ENCODE data around the gene MRPL4.
"Not testable (repeated sequence)": the region's sequence is repeated elsewhere in the genome, so short reads cannot be mapped to it uniquely, and the experiment has no call there.

MRPL4 gene

DNA sequence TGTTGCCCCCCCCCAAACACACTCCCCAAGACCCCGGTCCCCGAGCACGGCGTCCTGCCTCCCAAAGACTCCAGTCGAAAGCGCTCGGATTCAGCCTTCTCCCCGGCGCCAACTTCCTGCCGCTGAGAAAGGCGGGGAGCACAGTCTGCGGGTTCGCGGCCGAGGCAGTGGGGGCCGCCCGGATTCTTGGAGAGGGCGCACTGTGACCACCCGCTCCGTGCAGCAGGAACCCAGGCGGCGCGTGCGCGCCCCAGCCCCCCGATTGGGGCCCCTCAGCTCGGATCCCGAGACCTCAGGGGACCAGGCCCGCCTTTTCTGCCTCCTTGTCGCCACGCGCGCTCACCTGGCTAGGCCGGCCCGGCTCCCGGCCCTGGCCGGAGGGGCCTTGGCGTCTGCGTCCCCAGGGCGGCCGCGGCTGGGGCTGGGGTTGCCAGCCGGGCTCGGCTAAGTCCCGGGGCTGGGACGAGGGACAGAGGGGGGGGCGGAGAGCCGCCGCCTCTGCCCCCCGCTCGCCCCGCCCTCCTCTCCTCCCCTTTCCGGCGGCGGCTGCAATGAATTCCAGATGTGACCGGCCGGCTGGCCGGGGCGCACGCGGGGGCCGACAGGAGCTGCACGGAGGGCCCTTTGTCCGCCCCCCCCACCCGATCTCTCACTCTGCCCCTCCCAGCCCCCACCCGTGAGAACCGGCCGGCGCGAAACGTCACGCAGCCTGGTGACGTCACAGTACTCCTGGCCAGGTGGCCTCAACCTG lies 21.0 kb upstream of the MRPL4 start, which contains the start of gene S1PR2:
Gene S1PR2, minus strand, starts transcription at position 471 of the 751 bp plus-strand sequence. CDS start 6,426 bp downstream, outside the sequence.
- peak; percentile 76 for DNase-seq

DNA sequence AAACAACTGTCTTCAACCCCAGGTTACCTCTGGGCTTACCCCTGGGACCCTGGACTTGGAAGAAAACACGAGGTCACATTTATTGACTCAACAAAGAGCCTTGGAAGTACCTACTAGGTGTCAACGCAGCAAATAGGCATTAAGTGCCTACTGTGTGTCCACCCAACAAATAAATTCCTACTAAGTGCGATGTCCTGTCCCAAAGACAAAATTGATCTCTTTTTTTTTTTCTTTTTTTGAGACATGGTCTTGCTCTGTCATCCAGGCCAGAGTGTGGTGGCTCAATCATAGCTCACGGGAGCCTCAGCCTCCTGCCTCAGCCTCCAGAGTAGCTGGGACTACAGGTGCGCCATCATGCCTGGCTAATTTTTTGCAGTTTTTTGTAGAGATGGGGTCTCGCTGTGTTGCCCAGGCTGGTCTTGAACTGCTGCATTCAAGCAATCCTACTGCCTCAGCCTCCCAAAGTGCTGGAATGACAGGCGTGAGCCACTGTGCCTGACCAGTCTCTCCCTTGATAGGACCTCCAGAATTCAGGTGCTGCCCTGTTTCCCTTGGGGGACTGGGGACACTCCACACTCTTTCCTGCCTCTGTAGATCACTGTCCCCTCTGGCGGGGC lies 20.3 kb upstream of the MRPL4 start:
- DNase-seq = no peak

DNA sequence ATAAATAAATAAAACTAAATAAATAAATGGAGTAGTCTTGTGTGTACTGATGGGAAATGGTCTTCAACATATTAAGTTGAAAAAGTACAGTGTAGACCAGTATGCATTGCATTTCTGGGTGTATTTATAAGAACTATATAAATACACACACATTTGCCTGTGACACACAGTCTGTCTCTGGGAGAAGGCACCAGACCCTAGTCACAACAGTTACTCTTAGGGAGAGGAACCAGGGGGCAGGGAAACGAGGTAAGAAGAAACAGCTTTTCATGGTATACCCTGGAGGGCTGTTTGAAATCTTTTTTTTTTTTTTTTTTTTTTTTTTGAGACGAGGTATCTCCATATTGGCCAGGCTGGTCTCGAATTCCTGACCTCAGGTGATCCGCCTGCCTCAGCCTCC lies 18.1 kb upstream of the MRPL4 start:
- no peak for DNase-seq

DNA sequence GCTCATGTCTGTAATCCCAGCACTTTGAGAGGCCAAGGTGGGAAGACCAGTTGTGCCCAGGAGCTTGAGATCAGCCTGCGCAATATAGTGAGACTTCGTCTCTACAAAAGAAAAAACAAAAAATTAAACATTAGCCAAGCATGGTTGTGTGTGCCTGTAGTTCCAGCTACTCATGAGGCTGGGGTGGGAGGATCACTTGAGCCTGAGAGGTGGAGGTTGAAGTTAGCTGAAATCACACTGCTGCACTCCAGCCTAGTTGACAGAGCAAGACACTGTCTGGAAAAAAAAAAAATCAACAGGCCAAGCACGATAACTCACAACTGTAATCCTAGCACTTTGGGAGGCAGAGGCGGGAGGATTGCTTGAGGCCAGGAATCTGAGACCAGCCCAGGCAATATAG lies 17.0 kb upstream of the MRPL4 start:
- no peak for DNase-seq

DNA sequence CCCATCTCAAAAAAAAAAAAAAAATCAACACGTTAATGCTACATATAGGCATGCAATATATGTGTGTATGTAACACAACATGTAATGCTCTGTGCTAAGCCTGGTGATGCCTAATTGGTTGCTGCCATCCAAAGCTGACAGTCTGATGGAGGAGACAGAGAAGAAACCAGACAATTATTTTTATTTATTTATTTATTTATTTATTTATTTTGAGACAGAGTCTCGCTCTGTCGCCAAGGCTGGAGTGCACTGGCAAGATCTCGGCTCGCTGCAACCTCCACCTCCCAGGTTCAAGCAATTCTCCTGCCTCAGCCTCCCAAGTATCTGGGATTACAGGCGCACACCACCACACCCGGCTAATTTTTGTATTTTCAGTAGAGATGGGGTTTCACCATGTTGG lies 16.6 kb upstream of the MRPL4 start:
- DNase-seq = not testable (repeated sequence)

DNA sequence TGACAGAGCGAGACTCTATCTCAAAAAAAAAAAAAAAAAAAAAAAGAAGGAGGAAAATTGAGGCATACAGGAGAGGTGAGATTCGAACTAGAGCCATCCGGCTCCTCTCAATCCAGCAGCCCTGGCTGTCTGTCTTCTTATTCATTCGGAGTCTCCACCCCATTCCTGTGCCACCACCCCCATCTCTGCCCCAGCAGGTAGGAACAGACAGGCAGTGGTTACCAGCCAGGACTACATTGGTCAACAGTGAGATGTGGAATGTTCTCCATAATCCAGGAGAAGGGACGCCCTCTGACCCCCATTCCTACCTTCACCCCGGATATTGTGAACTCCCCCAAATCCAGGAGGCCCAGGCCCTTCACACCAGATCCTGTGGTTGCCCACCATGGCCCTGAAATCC lies 14.3 kb upstream of the MRPL4 start:
- peak; percentile 36 for DNase-seq

DNA sequence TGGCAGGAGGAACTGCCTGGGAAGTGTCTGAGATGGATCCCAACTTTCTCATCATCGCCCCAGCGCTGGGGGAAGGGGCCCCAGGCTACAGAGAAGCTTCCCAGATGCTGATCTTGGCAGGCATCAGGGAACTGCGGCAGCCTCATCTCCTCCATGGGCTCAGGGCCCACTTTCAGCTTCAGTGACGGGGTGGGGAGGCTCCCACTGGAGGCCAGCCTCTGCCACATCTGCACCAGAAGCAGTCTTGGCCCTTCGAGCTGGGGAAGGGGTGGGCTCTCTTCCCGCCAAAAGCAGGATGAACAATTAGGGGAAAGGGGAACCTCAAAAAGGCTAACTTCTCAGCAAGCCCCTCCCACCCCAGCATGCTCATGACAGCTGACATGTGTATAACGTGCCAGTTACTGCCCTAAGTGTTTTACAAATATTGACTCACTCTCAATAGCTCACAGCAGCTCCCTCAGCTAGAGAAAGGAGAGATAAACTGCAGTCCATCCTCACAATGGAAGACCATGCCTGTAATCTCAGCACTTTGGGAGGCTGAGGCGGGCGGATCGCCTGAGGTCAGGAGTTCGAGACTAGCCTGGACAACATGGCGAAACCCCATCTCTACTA lies 13.7 kb upstream of the MRPL4 start:
- peak; percentile 90 for DNase-seq

DNA sequence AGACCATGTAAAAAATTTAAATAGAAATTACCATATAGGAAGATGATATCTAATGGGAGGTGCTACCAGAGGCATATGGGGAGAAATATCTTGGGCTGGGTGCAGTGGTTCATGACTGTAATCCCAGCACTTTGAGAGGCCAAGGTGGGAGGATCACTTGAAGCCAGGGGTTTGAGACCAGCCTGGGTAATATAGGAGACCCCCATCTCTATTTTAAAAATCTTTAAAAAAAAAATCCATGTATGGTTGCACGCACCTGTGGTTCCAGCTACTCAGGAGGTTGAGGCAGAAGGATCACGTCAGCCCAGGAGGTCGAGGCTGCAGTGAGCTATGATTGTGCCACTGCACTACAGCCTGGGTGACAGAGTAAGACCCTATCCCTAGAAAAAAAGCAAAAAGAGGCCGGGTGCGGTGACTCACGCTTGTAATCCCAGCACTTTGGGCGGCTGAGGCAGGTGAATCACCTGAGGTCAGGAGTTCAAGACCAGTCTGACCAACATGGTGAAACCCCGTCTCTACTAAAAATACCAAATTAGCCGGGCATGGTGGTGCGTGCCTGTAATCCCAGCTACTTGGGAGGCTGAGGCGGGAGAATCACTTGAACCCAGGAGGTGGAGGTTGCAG lies 10.1 kb upstream of the MRPL4 start:
- DNase-seq = not testable (repeated sequence)

DNA sequence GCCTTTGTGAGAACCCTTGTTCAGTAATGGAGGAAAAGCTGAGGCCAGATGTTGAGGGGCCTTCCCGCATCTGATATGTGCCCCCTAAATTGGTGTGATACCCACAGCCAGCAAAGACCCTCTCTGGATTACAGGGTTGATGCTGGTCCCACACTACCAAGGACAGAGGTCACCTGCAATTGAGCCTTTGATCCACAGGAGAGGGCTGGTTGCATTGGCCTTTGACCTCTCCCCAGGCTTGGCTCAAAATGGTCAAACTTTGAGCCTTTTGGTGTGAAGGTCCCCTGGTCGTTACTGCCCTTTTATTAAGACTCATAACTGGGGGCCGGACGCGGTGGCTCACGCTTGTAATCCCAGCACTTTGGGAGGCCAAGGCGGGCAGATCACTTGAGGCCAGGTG lies 8.4 kb upstream of the MRPL4 start:
- no peak for DNase-seq

DNA sequence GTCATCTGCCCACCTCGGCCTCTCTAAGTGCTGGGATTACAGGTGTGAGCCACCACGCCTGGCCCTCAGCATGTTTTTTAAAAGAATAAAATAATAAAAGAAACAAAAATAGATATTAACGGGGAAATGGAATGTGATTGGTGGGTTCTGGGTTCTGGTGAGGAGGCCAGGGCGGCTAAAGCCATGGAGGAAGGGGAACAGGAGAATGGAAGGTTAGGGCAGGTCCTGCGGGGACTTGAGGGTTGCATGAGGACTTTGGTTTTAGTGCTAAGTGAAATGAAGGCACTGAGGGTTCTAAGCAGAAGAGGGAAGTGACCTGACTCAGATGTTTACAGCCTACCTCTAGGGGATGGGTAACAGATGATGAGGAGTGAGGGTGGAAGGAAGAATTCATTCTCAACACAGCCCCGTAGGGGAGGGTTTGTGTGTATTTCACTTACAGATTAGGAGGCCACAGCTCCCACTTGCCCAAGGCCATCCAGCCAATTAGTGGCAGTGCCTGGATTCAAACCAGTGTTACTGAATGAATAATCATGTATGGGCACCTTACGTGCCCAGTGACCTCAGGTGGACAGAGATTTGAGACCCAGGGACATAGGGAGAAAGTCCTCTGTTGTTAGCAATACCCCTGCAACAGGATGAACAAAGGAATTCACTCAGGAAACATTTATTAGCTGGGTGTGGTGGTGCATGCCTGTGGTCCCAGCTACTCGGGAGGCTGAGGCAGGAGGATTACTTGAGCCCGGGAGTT lies 6.7 kb upstream of the MRPL4 start:
- DNase-seq = no peak

DNA sequence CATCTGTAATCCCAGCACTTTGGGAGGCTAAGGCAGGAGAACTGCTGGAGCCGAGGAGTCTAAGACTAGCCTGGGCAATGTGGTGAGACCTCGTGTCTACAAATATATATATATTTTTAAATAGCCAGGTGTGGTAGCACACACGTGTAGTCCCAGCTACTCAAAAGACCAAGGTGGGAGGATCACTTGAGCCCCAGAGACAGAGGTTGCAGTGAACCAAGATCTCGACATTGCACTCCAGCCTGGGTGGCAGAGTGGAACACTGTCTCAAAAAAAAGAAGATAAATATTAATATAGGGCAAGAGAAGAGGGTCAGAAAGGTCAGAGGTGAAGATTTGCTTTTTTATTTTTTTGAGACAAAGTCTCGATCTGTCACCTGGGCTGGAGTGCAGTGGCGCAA lies 5.5 kb upstream of the MRPL4 start:
- no peak for DNase-seq

DNA sequence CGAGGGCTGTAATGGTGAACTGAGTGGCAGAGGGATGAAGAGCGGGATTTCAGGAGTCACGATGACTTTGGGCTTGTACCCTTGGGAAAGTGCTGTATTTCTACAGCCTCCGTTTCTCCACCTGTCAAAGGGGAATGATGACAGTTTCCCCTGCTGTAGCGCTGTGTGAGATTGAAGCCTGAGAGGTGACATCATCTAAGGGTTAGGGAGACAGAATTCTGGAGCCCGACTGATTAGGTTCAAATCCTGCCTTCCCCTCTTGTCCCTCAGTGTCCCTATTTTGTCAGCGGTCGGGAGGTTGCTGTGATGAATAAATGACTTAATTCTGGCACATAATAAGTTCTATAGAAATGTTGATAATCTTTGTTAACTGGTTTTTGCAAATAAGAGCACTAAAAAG lies 693 bp downstream of the MRPL4 start:
- DNase-seq = no peak

DNA sequence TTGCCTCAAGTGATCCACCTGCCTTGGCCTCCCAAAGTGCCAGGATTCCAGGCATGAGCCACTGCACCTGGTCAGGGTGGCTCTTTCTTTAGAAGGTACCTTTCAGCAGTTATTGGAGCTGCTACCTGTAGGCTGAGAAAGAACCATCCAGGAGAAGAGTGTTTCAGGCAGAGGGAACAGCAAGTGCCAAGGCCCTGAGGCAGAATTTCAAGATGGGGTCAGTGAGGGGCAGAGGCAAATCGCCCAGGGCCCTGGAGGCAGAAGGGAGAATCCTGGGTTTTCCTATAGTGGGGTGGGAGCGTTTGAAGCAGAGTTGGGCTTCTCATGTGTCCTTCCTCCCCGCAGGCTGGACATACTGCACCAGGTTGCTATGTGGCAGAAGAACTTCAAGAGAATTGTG lies 2.2 kb downstream of the MRPL4 start:
- DNase-seq = no peak

DNA sequence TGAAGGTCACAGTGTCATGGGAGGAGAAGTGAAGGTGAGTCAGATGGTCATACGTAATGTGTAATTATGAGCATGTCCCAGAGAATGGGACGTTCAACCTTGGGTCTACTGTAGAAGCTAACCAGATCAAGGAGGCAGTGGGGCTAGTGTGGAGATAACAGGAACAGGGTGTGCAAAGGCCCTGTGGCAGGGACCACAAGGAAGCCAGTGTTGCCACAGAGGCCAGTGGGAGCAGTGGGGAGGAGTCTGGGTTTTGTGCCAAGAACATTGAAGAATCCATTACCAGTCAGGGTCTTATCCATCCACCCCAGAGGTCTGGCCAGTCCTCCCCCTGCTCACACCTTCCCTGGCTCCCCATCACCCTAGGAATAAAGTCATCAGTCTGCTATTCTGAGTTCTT lies 3.3 kb downstream of the MRPL4 start:
- DNase-seq = no peak

DNA sequence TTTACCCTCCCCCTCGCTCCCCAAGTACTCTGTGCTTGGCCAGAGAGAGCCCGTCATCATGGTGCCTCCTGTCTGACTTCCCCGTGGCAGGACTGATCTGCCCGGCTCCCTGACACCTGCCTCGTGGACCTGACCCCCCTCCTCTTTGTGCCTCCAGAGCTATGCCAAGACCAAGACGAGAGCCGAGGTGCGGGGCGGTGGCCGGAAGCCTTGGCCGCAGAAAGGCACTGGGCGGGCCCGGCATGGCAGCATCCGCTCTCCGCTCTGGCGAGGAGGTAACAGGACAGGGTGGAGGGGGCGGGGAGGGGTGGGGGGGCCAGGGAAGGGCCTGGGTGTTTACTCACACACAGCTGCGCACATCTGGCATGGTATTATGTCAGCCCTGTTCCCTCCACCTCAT lies 4.5 kb downstream of the MRPL4 start:
- no peak for DNase-seq

DNA sequence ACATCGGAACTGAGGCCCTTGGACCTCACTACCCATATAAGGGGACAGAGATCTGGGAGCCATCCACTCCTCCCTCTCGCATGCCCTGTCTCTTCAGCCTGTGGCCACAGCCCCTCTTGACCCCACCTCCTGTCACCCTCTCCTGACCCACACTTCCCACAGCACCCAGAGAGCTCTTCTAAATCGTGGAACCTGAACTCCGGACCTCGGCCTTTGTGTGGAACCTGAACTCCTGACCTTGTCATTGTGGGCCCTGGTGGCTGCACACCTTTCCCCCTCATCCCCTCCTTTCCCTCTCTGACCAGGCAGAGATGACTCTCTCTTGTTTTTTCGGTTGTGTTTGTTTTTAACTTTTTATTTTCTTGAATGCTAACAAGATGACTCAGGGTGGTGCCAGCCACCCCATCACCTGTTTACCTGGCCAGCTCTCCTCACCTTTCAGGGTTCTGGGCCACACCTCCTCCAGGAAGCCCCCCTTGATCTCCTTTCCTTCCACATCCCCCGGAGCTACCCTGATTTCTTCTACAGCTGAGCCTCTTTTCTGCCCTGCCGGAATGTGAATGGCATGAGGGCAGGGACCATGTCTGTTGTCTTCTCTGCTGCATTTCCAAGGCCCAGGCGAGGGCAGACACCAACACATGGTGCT lies 5.1 kb downstream of the MRPL4 start:
- DNase-seq = no peak

DNA sequence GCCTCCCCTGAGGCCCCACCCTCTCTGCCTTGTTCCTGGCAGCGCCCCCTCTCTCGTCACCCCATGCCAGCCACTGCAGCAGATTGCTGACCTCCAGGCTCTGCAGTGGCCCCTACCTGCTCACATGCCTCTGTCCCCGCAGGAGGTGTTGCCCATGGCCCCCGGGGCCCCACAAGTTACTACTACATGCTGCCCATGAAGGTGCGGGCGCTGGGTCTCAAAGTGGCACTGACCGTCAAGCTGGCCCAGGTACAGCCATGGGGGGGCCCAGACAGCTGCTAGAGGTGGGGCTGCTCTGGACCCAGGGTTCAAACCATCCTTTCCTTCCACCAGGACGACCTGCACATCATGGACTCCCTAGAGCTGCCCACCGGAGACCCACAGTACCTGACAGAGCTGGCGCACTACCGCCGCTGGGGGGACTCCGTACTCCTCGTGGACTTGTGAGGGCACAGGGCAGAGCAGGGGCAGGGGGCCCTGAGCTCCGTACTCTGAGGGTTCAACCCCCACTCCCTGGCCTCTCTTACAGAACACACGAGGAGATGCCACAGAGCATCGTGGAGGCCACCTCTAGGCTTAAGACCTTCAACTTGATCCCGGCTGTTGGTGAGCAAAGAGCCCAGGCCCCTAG lies 6.2 kb downstream of the MRPL4 start:
- no peak for DNase-seq

DNA sequence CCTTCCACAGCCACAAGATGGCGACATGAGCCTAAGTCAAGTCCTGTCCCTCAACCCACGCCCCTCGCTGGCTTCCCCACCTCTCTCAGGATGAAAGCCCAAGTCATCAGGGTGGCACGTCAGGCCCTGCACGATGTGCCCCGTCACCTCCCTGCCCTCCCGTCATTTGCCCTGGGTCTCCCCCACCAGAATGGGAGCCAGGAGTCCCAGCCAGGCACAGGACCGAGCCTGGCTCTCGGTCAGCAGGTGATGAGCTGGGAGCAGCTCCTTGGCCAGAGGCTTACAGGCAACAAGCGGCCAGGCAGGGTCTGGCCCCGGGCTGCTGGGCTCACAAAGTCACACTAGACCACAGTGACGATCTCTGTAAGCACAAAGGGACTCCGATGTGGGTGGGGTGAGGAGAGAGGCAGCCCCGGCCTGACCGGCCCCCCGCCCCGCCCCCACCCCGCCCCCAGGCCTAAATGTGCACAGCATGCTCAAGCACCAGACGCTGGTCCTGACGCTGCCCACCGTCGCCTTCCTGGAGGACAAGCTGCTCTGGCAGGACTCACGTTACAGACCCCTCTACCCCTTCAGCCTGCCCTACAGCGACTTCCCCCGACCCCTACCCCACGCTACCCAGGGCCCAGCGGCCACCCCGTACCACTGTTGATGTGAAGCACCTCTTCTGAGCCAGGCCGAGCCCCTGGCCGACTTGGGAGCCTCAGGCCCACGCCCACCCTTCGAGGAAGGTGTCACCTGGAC lies 7.3 kb downstream of the MRPL4 start:
- peak; percentile 78 for DNase-seq

DNA sequence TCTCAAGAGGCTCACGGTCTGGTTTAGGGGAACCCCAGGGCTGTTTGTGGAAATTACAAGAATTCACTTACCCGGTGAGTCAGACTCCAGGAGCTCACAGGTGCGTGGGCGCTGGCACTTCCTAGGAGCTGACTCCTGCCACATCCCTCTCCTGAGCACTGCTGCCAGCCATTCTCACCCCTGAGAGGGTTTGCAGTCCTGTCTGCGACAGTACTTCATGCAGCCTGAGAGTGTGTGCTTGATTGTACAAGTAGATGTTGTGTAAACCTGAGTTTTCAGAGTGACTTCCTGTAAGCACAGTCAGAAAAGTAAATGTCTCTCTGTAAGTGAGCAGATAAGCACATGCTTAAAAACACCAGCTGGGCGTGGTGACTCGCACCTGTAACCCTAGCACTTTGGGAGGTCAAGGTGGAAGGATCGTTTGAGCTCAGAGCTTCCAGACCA lies 8.1 kb downstream of the MRPL4 start:
- DNase-seq = no peak

DNA sequence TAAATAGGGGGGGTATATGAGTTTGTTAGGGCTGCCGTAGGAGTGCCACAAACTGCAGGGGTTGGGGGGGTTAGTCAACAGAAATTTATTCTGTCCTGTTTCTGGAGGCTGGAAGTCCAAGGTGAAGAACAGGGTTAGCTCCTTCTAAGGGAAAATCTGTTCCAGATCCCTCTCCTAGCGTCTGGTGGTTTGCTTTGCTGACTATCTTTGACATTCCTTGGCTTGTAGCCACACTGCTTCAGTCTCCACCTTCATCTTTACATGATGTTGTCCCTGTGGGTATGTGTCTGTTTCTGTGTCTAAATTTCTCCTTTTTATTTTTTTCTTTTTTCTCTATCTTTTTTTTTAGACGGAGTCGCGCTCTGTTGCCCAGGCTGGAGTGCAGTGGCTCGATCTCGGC lies 10.8 kb downstream of the MRPL4 start:
- DNase-seq = peak; percentile 69

DNA sequence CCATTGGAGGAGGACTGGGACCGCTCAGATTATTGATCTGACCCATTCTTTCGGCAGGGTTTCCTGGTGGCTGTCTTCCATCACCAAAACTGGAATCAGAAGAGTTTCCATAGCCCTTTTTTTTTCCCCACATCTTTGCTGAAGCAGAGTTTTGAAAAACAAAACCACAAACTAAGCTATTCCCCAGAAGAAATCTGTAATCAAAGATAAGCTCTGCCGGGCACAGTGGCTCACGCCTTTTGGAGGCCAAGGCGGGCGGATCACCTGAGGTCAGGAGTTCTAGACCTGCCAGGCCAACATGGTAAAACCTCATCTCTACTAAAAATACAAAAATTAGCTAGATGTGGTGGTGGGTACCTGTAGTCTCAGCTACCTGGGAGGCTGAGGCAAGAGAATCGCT lies 14.7 kb downstream of the MRPL4 start:
- DNase-seq = no peak
